ENCODE measurements around the gene UBE2D3.
A peak's percentile ranks its signal among the peaks of the same experiment; 100 is the strongest.

Gene UBE2D3

DNA sequence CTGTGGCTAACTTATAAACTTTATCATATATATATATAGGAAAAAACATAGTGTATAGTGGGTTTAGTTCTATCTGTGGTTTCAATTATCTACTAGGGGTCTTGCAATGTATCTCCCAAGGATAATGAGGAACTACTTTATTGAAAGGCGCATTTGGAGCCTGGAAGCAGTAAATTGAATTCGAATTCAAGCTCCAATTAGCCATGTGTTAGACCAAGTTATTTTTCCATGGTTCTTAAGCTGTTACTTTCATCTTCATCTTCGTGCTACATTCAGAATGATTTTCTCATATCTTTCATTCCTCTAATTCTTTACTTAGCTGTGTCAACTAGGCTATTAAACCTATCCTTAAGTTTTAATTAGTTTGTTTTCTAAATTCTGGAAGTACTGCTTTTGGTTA lies 39.4 kb downstream of the UBE2D3 start:
- DNase-seq, result no peak

DNA sequence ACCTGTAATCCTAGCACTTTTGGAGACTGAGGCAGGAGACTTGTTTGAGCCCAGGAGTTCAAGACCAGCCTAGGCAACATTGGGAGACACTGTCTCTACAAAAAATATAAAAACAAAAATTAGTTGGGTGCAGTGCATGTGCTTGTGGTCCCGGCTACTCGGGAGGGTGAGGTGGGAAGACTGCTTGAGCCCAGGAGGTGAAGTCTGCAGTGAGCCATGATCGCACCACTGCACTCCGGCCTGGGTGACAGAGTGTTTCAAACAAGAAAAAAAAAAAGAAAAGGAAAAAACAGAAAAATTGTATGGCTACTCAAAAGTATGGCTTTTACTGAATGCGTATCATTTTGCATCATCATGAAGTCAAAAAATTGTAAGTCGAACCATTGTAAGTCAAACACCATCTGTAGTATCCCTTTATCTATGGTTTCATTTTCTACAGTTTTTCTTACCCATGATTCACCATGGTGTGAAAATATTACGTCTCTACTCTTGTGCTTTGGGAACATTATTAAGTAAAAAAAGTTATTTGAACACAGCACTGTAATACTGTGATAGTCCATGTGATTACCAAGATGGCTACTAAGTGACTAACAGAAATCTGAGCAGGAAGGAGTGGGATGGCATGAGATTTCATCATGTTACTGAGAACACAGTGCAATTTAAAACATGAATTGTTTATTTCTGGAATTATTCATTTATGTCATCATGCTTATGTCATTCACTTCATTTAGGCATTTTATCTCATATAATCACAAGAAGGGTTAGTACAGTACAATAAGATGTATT lies 40.1 kb downstream of the UBE2D3 start:
- DNase-seq, result no peak

DNA sequence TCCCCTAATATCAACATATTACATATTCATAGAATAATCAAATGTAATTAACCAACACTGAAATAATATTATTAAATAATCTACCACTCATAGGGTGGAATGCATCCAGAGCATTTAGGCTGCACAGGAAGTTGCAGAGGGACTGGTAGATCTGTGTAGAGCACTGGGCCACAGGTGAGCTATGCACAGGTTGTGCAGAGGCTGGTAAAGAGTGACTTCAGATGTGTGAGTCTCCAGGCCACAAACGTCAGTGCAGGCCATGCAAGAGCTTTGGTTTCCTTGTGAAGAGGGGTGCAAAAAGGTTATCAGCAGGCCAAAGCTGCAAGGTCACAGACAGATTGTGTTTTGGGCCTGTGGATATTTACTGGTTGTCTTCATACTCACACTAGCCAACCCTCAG lies 41.1 kb downstream of the UBE2D3 start:
- no peak for DNase-seq

DNA sequence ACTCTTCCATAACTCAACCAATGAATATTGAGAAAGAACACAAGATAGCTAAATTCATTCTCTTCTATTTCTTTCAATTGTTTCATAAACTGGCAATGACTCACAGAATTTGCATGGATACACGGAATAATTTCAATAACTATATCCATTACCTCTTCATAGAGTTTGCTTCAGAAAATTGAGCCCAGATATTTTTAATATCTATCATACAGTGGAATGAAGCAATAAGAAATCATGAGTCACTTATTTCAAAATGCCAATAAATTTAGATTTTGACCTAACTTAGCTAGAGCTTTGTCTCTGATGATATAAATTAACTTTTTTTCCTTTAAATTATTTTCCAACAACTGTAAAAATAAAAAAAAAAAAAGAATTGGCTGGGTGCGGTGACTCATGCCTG lies 44.3 kb downstream of the UBE2D3 start:
- no peak for DNase-seq

DNA sequence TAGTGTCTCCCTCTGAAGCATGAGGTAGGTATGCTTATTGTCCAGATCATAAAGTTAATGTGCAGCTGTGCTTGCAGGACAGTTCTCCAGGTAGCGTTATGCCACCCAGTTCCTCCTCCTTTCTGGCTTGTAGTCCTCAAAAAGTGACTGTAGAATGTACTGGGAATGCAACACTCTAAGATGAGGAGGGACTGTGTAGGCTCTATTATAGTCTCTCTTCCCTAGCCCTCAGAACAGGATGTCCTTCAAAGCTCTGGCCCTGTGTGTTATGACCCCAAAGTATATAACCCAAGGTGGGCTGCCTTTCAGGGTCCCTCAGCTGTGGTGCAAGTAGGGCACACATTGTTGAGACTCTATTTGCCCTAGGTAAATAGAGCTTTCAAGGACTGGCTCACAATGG lies 45.8 kb downstream of the UBE2D3 start:
- DNase-seq, result no peak

DNA sequence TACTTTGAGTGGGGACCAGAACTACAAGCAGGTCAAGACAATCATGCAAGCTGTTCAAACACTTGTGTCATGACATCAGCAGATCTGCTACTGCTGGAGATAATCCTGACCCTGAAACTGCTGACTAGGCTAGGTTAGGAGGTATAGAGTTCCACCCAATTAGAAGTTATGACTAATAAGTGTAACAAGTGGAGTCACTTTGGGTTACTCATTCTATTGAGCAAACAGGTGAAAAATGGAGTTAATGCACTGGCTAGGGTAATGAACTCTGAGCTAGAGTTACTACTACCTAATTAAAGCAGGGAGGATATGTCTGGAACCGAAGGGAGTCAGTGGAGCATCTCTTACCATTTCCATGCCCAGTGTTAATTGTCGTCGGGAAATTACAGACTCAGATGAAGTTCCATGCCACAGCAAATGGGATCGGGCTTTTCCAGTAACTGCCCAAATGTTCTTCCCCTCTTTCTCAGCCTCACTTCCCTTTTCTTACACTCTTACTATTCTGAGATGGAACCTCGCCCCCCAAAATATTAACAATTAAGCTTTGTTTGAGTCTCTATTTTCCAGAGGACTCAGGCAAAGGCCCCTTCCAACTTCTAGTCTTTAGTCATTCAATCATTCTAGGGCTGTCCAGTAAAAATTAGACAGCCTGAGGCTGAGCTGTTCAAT lies 46.7 kb downstream of the UBE2D3 start:
- no peak for DNase-seq

DNA sequence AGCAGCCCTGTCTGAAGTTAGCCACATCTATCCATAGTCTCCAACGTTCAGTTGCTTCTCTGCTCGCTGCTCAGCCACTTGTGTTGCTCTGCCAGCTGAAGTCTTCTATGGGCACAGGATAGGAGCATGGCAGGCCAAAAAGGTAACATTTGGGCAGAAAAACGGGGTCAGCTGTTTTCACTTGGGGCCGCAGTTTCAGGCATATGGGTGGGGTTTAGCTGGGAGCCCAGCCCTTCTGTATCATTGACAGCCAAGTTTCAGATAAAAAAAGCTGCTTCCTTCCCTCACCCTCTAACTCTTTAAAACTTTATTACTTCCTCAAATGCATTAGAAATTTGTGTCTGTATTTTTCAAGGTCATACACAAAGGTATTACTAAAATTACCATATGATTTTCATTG lies 48.1 kb downstream of the UBE2D3 start:
- no peak for DNase-seq

DNA sequence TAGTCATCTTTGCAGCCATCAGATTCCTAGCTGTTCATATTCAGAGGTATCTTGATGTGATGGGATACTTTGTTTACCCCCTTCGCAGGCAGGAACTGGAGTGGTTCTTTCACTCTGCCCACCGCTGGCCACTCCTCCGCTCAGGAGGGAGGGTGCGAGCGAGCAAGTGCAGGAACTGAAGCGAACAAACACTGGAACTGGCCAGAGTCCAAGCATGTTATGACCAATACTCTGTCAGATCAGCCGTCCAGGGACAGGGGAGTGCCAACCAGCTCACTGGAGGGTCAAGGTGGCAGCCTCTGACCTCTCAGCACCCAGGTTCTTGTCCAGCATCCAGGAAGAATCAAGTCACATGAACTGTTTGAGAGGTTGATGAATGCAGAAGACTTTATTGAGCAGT lies 48.6 kb downstream of the UBE2D3 start:
- no peak for DNase-seq

DNA sequence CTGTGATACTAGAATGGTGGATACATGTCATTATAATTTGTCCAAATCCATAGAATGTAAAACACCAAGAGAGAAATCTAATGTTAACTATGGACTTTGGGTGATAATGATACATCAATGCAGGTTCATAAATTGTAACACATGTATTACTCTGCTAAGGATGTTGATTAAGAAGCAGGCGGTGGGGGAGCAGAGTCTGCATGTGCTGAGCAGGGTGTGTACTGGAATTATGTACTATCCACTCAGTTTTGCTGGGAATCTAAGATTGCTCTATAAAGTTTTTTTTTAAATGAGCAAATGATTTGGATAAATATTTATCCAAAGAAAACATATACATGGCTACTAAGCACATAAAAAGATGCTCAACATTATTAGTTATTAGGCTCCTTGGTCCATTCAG lies 51.5 kb downstream of the UBE2D3 start:
- no peak for DNase-seq

DNA sequence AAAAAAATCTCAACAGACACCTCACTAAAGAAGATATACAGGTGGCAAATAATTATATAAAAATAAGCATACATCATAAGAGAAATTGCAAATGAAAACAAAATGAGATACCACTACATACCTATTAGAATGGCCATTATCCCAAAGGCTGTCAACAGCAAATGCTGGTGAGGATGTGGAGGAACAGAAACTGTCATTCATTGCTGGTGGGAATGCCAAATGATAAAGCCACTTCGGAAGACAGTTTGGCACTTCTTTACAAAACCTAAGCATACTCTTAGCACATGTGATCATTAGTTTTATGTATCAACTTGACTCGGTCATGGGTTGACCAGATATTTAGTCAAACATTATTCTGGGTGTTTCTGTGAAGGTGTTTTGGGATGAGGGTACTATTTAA lies 53.1 kb downstream of the UBE2D3 start:
- DNase-seq, result no peak

DNA sequence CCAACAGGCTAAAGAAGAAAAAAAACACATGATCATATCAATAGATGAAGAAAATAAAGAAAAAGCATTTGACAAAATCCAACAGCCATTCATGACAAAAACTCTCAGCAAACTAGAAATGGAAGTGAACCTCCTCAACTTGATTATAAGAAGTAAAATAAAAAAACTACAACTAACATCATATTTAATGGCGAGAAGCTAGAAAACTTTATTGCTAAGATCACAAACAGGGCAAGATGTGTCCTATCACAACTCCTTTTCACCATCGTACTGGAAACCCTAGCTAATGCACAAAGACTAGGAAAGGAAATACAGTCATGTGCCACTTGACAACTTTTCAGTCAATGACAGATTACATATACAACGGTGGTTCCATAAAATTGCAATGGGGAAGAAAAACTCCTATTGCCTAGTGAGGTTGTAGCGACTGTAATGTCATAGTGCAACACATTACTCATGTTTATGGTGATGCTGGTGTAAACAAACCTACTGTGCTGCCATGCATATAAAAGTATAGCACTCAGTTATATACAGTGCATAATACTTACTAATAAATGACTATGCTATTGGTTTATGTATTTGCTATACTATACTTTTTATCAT lies 54.5 kb downstream of the UBE2D3 start:
- no peak for DNase-seq

DNA sequence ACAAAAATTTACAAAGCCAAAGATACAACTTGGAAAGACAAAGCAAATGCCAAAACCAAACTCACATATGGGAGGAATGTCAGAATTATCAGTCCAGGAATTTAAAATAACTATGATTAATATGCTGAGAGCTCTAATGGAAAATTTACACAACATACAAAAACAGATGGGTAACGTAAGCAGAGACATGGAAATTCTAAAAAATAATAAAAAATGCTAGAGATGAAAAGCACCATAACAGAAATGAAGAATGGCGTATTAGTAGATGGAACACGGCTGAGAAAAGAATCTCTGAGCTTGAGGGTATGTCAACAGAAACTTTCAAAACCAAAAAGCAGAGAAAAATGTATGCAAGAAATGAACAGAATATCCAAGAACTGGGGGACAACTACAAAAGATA lies 62.5 kb downstream of the UBE2D3 start:
- DNase-seq, result no peak

DNA sequence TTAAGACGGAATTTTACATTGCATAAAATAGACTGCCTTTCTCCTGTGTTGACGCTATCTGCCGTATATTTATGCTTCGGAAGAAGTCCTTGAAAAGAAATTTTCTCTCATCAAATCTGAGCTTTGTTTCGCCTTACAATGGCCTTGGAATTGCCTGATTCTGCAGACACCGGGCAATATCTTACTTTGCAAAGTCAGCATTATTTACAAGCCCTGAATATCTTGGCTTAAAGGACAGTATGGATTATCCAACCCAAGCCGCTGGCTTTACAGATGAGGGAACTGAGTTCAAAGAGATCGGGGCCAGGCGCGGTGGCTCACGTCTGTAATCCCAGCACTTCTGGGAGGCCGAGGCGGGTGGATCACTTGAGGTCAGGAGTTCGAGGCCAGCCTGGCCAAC lies 65.4 kb downstream of the UBE2D3 start:
- DNase-seq, result no peak

DNA sequence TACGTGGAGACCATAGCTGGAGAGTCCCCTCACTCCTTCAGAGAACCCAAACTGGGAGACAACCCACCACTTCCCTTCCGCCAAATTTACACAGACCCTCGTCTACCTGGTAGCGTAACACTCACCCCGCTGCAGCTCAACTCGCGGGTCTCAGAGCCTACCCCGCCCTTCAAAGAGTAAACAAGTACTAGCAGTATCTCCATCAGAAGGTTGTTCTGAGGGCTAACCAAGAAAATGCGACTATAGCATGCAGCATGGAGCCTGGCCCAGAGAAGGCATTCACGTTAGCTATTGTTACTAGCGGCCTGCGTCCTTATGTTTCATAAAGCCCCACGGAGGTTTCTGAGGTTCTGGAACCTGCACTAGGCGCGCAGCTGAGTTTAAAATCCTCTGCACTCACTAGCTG lies 66.1 kb downstream of the UBE2D3 start:
- DNase-seq, result no peak

DNA sequence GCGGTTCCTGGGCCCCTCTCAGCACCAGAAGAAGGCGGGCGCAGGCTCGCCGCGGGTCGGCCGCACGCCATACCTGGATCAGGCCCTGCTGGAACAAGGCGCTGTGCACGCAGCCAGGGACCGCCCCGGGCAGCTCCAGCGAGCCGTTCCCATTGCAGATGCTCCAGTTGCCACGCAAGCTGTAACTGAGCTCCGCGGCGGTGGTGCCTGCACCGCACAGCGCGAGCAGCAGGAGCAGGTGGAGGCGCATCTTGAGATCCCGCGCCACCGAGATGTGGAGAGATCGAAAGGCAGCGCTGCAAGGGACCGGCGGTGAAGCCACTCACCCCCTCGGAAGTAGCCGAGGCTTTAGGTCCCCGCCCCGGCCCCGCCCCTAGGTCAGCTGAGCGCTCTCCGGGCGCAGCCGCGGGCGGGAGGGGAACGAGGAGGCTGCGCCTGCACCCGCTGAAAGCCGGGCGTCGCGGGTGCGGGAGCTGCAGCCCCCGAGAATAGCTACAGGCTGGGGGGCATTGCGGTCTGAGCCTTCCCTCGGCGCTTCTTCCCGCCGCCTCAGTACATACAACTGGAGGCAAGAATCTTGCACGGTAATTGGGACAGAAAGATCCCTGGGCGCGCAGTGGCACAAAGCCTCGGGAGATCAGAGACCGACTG lies 66.6 kb downstream of the UBE2D3 start, which contains the start of gene MANBA:
MANBA (minus strand) TSS at position 324 of the 651 bp plus-strand sequence; CDS start at position 250, 74 bp downstream.
- peak; percentile 76 for DNase-seq

DNA sequence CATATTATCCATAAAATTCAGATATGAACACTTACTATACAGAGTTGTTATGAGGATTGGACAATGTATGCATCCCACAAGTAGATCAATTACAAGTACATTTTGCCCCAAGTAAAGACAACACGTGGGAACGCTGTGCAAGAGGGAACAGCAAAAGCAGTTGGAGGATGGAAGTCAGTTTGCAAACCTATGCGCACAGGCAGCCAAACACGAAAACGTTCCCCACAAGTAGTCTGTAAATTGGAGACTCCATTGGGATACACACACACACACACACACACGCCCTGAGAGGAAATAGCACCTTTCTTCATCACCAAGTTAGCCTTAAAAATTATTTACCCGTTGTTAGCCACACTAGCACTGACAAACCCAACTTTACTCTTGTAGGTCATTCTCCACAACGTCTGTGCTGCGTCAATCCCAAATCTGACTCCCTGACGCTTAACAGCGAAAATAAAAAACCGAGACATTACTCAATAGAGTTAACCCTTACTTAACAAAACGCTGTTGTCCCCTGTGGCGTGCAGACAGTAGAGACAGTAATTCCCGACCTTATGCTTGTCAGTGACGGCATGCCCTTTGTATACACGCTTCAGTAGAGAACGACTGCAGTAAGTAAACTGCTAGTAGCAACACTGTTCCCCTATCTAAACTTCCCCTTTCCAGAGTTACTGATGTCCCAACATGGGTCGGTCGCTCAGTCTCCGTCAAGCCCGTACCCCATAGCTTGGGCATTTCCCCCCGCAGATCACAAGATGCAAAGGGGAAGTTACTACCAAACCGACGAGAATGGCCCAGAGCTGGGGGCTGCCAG lies 67.3 kb downstream of the UBE2D3 start:
- peak; percentile 73 for DNase-seq

DNA sequence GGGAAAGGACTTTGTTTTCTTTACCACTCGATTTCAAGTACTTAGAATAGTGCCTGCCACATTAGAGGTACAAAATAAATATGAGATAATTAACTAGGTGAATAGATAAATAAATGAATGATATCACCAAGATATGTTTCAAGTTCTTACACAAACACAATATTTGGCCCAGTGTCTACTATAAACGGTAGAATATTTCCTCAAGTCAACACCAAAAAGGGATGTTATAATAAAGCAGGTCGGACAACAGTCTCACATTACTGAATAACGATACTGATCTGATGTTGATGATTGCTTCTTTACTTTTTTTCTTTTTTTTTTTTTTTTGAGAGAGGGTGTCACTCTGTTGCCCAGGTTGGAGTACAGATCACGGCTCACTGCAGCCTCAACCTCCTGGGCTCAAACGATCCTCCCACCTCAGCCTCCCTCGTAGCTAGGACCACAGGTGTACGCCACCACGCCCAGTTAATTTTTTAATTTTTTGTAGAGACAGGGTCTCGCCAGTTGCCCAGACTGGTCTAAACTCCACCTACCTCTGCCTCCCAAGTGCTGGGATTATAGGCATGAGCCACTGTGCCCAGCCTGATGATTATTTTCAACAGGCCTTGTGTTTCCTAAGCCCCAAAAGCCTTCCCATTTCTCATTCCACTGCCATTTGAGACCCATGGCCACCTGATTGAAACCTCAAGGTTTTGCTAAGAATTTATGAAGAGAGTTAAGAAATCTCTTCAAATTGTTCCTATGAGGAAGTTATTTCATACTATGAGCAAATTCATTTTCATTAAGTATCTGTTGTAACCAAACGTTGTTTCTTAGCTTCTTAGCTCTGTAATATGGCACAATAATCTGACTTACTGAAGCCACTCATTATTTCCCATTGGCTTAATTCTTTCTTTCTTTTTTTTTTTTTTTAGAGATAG lies 68.8 kb downstream of the UBE2D3 start:
- DNase-seq, result no peak

DNA sequence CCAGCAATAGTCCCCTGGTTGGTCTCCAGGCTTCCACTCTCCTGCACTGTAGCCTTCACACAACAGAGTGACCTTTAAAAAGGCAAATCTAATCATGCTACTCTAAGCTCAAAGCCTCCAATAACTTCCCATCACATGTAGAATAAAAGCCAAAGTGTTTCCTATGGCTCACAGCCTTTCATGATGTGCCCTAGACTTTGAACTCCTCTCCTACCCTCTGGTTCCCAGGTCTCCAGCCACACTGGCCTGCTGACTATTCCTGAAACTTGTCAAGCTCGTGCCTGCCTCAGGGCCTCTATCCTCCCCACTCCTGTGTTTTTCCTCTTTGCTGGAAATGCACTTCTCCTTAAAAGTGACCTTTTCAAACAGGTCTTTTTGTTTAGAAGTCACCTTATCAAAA lies 69.7 kb downstream of the UBE2D3 start:
- DNase-seq, result no peak

DNA sequence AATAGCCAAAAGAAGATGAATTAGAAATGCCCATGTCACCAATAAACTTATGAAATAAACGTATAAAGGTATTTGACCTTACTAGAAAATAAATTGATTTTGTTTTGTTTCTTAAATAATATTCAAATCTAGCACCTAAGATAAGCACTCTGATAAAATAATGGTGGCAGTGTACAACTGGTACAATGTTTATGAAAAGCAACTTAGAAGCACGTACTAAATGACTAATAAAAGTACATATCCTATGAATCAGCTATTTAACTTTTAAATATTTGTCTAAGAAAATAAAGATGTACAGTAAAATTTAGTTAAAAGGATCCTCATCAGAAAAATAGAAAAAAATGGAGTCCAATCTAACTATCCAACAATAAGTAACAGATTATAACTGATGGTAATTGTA lies 73.3 kb downstream of the UBE2D3 start:
- DNase-seq, result no peak

DNA sequence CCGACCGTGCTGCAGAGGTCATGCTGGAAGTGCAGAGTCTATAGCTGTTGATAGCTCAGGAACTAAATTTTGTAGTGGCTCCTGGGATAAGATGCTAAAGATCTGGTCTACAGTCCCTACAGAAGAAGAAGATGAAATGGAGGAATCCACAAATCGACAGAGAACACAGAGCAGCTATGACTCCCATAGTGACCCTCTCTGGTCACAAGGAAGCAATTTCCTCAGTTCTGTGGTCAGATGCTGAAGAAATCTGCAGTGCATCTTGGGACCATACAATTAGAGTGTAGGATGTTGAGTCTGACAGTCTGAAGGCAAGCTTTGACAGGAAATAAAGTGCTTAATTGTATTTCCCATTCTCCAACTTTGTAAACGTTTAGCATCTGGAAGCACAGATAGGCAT lies 75.4 kb downstream of the UBE2D3 start:
- no peak for DNase-seq

Data from KG1 (cell line).